Testis (tissue), 2 donors: ENCODE results near the gene NDUFAF7.

ENCODE experiments used
- POLR2A ChIP-seq: fragments of 450-650 bp; IDR thresholded peaks from one replicate; pipeline ENCODE4 v1.6.1; 2017; ENCODE audit warnings: antibody characterized with exemption, mild to moderate bottlenecking, moderate library complexity
- TF ChIP-seq, protein P1 (sequence below), 3 experiments: fragments of 450-650 bp in 2 of 3; fragments of 200-600 bp in 1 of 3; sonication (generic) in 1 of 3; IDR thresholded peaks; one replicate each; pipeline ENCODE4 v1.5.1; 2016 to 2019; ENCODE audit warnings: antibody characterized with exemption in 3 of 3, mild to moderate bottlenecking in 2 of 3, moderate library complexity in 1 of 3

DNA sequence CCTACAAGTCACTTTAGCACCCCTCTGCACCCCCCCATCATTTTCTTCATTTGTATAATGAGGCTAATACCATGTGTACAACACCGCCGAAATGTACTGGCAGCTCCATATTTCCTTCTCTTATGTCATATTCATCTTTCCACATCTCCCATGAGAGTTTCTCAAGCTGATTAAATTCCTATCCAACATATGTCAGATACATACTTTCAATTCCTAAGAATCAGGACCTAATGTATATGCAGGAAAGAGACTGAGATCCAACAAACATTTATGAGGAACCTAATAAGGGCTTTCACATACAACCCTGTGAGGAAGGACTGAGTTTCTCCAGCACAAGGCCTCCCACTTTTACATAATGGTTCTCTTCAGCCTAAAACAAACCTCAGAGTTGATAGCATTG, 51.3 kb downstream of the NDUFAF7 start:
- TF ChIP-seq, protein P1, sequence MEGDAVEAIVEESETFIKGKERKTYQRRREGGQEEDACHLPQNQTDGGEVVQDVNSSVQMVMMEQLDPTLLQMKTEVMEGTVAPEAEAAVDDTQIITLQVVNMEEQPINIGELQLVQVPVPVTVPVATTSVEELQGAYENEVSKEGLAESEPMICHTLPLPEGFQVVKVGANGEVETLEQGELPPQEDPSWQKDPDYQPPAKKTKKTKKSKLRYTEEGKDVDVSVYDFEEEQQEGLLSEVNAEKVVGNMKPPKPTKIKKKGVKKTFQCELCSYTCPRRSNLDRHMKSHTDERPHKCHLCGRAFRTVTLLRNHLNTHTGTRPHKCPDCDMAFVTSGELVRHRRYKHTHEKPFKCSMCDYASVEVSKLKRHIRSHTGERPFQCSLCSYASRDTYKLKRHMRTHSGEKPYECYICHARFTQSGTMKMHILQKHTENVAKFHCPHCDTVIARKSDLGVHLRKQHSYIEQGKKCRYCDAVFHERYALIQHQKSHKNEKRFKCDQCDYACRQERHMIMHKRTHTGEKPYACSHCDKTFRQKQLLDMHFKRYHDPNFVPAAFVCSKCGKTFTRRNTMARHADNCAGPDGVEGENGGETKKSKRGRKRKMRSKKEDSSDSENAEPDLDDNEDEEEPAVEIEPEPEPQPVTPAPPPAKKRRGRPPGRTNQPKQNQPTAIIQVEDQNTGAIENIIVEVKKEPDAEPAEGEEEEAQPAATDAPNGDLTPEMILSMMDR (IDR thresholded peaks at IDR 0.05), result no peak
- no peak for TF ChIP-seq POLR2A
